Measurements from ENCODE around the gene ZNF428. TPM values are rescaled to one million over a fixed set of nuclear protein-coding genes. Genes with fewer than 3 reads are reported as not detected.

The ZNF428 gene
- total RNA-seq, 1 donor from 2014 or later, result 18.5 TPM

DNA sequence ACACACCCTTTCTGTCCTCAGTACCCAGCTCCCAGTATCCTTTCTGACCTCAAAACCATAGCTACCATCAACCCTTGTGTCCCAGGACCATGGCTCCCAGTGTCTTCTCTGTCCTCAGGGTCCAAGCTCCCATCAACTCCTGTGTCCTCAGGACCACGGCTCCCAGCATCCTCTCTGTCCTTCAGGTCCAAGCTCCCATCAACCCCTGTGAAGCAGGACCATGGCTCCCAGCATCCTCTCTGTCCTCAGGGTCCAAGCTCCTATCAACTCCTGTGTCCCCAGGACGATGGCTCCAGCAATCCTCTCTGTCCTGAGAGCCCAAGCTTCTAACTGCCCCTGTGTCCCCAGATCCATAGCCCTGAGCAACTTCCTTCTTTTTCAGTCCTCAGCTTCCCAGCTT lies 21.9 kb upstream of the ZNF428 start:
- Histone ChIP-seq H3K27me3 (peaks cover 45% of the 10 kb centered on the region), H3K9me3 (ENCODE audit: low read depth) (no peaks in the 10 kb centered on the region), H3K36me3 (no peaks in the 10 kb centered on the region), H4K20me1 (ENCODE audit: low read depth) (peaks cover 20% of the 10 kb centered on the region), H2AFZ (replicated peaks) (no peak overlapping the region), H3K27ac (no peak overlapping the region), H3K4me3 (no peak overlapping the region), H3K79me2 (ENCODE audit: low read depth) (peaks cover 12% of the 10 kb centered on the region), H3F3A (ENCODE audit: low read depth) (peaks cover 4% of the 10 kb centered on the region), H3K9ac (no peak overlapping the region), H3K4me1 (peaks cover 9% of the 10 kb centered on the region), H3K4me2 (no peak overlapping the region)
- Mint-ChIP-seq H3K4me1 (peaks cover 31% of the 10 kb centered on the region), H3K4me3 (peak overlapping the region; percentile 80), H3K27me3 (ENCODE audit: insufficient read depth, low read depth) (peaks cover 15% of the 10 kb centered on the region), H3K36me3 (peaks cover 3% of the 10 kb centered on the region), H3K27ac (peak overlapping the region; percentile 16), H3K9me3 (peaks cover 2% of the 10 kb centered on the region)
- TF ChIP-seq EZH2 (IDR thresholded peaks at IDR 0.05) (no peak), EZH2phosphoT487 (IDR thresholded peaks at IDR 0.05) (no peak)
- TF ChIP-seq, protein P1, sequence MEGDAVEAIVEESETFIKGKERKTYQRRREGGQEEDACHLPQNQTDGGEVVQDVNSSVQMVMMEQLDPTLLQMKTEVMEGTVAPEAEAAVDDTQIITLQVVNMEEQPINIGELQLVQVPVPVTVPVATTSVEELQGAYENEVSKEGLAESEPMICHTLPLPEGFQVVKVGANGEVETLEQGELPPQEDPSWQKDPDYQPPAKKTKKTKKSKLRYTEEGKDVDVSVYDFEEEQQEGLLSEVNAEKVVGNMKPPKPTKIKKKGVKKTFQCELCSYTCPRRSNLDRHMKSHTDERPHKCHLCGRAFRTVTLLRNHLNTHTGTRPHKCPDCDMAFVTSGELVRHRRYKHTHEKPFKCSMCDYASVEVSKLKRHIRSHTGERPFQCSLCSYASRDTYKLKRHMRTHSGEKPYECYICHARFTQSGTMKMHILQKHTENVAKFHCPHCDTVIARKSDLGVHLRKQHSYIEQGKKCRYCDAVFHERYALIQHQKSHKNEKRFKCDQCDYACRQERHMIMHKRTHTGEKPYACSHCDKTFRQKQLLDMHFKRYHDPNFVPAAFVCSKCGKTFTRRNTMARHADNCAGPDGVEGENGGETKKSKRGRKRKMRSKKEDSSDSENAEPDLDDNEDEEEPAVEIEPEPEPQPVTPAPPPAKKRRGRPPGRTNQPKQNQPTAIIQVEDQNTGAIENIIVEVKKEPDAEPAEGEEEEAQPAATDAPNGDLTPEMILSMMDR (IDR thresholded peaks at IDR 0.05), result no peak
- no peak for DNase-seq (ENCODE audit: low spot score)

DNA sequence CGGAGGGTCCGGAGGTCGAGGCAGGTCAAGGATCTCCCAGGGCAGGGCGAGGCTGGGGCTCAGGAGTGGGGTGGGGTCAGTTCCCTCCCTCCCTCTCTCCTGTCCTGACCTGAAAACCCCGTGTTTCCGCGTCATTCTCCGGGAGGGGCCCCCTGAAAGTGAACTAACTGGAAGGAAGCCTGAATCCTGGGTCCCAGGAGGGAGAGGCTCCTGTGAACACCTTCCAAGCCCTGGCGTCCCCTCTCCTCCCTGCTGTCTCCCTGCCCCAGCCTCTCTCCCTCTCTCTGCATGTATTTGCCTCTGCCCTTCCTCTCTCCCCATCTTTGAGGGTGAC lies 21.0 kb upstream of the ZNF428 start:
- Mint-ChIP-seq H3K36me3 (peaks cover 2% of the 10 kb centered on the region), H3K4me1 (peaks cover 37% of the 10 kb centered on the region), H3K27me3 (ENCODE audit: insufficient read depth, low read depth) (peaks cover 15% of the 10 kb centered on the region), H3K4me3 (peak overlapping the region; percentile 89), H3K27ac (peak overlapping the region; percentile 57), H3K9me3 (peaks cover 2% of the 10 kb centered on the region)
- Histone ChIP-seq H3K36me3 (no peaks in the 10 kb centered on the region), H3K9me3 (ENCODE audit: low read depth) (no peaks in the 10 kb centered on the region), H3K9ac (no peak overlapping the region), H3K27ac (no peak overlapping the region), H3F3A (ENCODE audit: low read depth) (peaks cover 14% of the 10 kb centered on the region), H3K4me2 (peak overlapping the region; percentile 93), H3K4me3 (peak overlapping the region; percentile 53), H2AFZ (replicated peaks) (no peak overlapping the region), H3K79me2 (ENCODE audit: low read depth) (peaks cover 12% of the 10 kb centered on the region), H3K4me1 (peaks cover 14% of the 10 kb centered on the region), H4K20me1 (ENCODE audit: low read depth) (peaks cover 26% of the 10 kb centered on the region), H3K27me3 (peaks cover 45% of the 10 kb centered on the region)
- no peak for DNase-seq (ENCODE audit: low spot score)
- TF ChIP-seq, protein P1 (IDR thresholded peaks at IDR 0.05), result no peak
- TF ChIP-seq EZH2phosphoT487 (IDR thresholded peaks at IDR 0.05) (no peak), EZH2 (IDR thresholded peaks at IDR 0.05) (no peak)

DNA sequence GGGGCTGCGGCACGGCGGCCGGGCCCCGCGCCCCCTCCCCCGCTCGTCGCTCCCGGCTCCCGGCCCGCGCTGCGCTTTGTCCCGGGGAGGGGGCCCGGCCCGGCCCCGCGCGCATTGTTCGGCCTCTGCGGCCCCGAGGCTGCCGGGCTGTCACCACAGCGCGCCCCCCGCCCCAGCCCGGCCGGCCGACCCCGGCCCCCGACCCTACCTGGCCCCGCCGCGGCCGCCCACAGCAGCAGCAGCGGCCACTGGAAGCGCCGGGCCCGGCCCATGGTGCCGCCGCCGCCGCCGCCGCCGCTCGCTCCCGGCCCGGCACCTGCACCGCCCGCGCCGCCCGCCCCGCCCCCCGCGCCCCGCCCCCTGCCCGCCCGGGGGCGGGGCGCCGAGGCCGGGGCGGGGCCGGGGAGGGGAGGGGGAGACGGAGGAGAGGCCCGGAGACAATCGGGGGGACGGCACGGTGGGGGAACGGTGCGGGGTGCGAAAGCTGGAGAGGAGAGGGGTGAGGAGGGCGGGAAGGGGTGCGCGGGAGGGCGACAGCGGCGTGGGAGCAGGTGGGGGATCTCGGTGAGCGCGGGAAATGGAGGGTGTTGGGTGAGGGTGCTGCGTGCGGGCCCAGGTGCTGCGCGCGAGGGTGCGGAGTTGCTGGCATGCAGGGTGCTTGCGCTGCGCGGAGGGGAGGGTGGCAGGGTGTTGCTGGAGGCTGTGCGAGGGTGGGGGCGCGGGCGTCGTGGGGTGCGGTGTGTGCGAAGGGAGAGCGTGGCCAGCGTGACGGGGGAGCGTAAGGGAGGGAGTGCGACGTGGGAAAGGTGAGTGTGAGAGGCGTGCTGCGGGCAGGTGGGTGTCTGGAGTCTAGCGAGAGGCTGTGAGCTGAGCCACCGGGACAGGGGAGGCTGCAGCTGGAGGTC lies 20.3 kb upstream of the ZNF428 start, which contains the start of gene CADM4:
TSS of gene CADM4 (minus strand) at position 332 of the 905 bp plus-strand sequence. CDS start at position 272, 60 bp downstream.
- no peak within 1 kb of the TSS for H3K27ac ChIP-seq

More for the DNA sequence above, 20.3 kb upstream of the ZNF428 start, which contains the start of gene CADM4:
- TF ChIP-seq EZH2 (IDR thresholded peaks at IDR 0.05) (no peak), EZH2phosphoT487 (IDR thresholded peaks at IDR 0.05) (no peak)
- TF ChIP-seq, protein P1 (IDR thresholded peaks at IDR 0.05), result no peak
- H3K4me2 ChIP-seq, result peak within 1 kb of the TSS; percentile 99
- peak within 1 kb of the TSS; percentile 58 for H3K9ac ChIP-seq
- DNase-seq (ENCODE audit: low spot score), result peak; percentile 78
- H3K4me3 Mint-ChIP-seq, result peak within 1 kb of the TSS; percentile 94
- peak within 1 kb of the TSS; percentile 57 for H3K27ac Mint-ChIP-seq
- H3K36me3 ChIP-seq, result no peaks in the 10 kb centered on the region
- H3K4me3 ChIP-seq, result peak within 1 kb of the TSS; percentile 92
- no peaks in the 10 kb centered on the region for H3K9me3 ChIP-seq (ENCODE audit: low read depth)
- no peaks in the 10 kb centered on the region for H3K9me3 Mint-ChIP-seq
- peaks cover 30% of the 10 kb centered on the region for H4K20me1 ChIP-seq (ENCODE audit: low read depth)
- H3F3A ChIP-seq (ENCODE audit: low read depth), result peaks cover 20% of the 10 kb centered on the region
- peaks cover 42% of the 10 kb centered on the region for H3K4me1 Mint-ChIP-seq
- peaks cover 12% of the 10 kb centered on the region for H3K79me2 ChIP-seq (ENCODE audit: low read depth)
- peaks cover 17% of the 10 kb centered on the region for H3K4me1 ChIP-seq
- peak within 1 kb of the TSS; percentile 96 for H2AFZ ChIP-seq (replicated peaks)
- H3K36me3 Mint-ChIP-seq, result peaks cover 2% of the 10 kb centered on the region
- peaks cover 45% of the 10 kb centered on the region for H3K27me3 ChIP-seq
- peaks cover 15% of the 10 kb centered on the region for H3K27me3 Mint-ChIP-seq (ENCODE audit: insufficient read depth, low read depth)

All from neural progenitor cell (in vitro differentiated cells).